ENCODE data around the gene HECTD4. TPM values are rescaled to one million over a fixed set of nuclear protein-coding genes. Genes with fewer than 3 reads are reported as not detected.

The HECTD4 gene
- total RNA-seq, 1 donor = 29.0 TPM

GRCh38 chr12:112370199-112370598, 12.0 kb downstream of the HECTD4 start:
- no peak overlapping the region for H3K27ac ChIP-seq (ENCODE audit: low read depth, low read length)
- DNase-seq (ENCODE audit: insufficient read length, low spot score, missing footprints) = no peak

GRCh38 chr12:112368856-112369255, 13.4 kb downstream of the HECTD4 start:
- no peaks in the 10 kb centered on the region for H3K9me3 ChIP-seq (ENCODE audit: low read depth, low read length)
- no peaks in the 10 kb centered on the region for H3K27me3 ChIP-seq (ENCODE audit: insufficient read depth, low read length)
- no peak overlapping the region for H3K27ac ChIP-seq (ENCODE audit: low read depth, low read length)
- H3K36me3 ChIP-seq (ENCODE audit: insufficient read depth, low read length) = no peaks in the 10 kb centered on the region
- no peak overlapping the region for H2AFZ ChIP-seq (ENCODE audit: low read length)
- H3K4me1 ChIP-seq (ENCODE audit: insufficient read depth, low read length) = no peaks in the 10 kb centered on the region
- peaks cover 75% of the 10 kb centered on the region for H3K79me2 ChIP-seq (ENCODE audit: insufficient read depth, low read length)
- H3K4me2 ChIP-seq (ENCODE audit: insufficient read depth, low read length) = no peak overlapping the region
- peaks cover 26% of the 10 kb centered on the region for H4K20me1 ChIP-seq (ENCODE audit: insufficient read depth, low read length)
- TF ChIP-seq CTCF (IDR thresholded peaks at IDR 0.05; ENCODE audit: extremely low read depth, low read depth, low read length) = no peak
- H3K4me3 ChIP-seq (ENCODE audit: insufficient read depth, low read length) = no peak overlapping the region
- DNase-seq (ENCODE audit: insufficient read length, low spot score, missing footprints) = no peak

More at GRCh38 chr12:112370199-112370598, 12.0 kb downstream of the HECTD4 start:
- Histone ChIP-seq H3K4me1 (ENCODE audit: insufficient read depth, low read length) (no peaks in the 10 kb centered on the region), H3K79me2 (ENCODE audit: insufficient read depth, low read length) (peaks cover 84% of the 10 kb centered on the region), H2AFZ (ENCODE audit: low read length) (no peak overlapping the region), H3K27me3 (ENCODE audit: insufficient read depth, low read length) (no peaks in the 10 kb centered on the region), H3K9me3 (ENCODE audit: low read depth, low read length) (no peaks in the 10 kb centered on the region), H3K4me2 (ENCODE audit: insufficient read depth, low read length) (no peak overlapping the region), H3K4me3 (ENCODE audit: insufficient read depth, low read length) (no peak overlapping the region), H4K20me1 (ENCODE audit: insufficient read depth, low read length) (peaks cover 32% of the 10 kb centered on the region), H3K36me3 (ENCODE audit: insufficient read depth, low read length) (no peaks in the 10 kb centered on the region)
- no peak for TF ChIP-seq CTCF (IDR thresholded peaks at IDR 0.05; ENCODE audit: extremely low read depth, low read depth, low read length)

GRCh38 chr12:112367965-112368364, 14.3 kb downstream of the HECTD4 start:
- Histone ChIP-seq H3K9me3 (ENCODE audit: low read depth, low read length) (no peaks in the 10 kb centered on the region), H3K4me2 (ENCODE audit: insufficient read depth, low read length) (no peak overlapping the region), H4K20me1 (ENCODE audit: insufficient read depth, low read length) (peaks cover 20% of the 10 kb centered on the region), H3K36me3 (ENCODE audit: insufficient read depth, low read length) (no peaks in the 10 kb centered on the region), H3K4me1 (ENCODE audit: insufficient read depth, low read length) (no peaks in the 10 kb centered on the region), H3K79me2 (ENCODE audit: insufficient read depth, low read length) (peaks cover 73% of the 10 kb centered on the region), H2AFZ (ENCODE audit: low read length) (no peak overlapping the region), H3K27me3 (ENCODE audit: insufficient read depth, low read length) (no peaks in the 10 kb centered on the region), H3K4me3 (ENCODE audit: insufficient read depth, low read length) (no peak overlapping the region), H3K27ac (ENCODE audit: low read depth, low read length) (no peak overlapping the region)
- DNase-seq (ENCODE audit: insufficient read length, low spot score, missing footprints) = no peak
- no peak for TF ChIP-seq CTCF (IDR thresholded peaks at IDR 0.05; ENCODE audit: extremely low read depth, low read depth, low read length)

- DNase-seq (ENCODE audit: insufficient read length, low spot score, missing footprints) = no peak
- H3K27ac ChIP-seq (ENCODE audit: low read depth, low read length) = no peak overlapping the region
- H3K9me3 ChIP-seq (ENCODE audit: low read depth, low read length) = no peaks in the 10 kb centered on the region
- H3K4me1 ChIP-seq (ENCODE audit: insufficient read depth, low read length) = no peaks in the 10 kb centered on the region
- H3K36me3 ChIP-seq (ENCODE audit: insufficient read depth, low read length) = no peaks in the 10 kb centered on the region
- no peak overlapping the region for H3K4me3 ChIP-seq (ENCODE audit: insufficient read depth, low read length)
- H3K27me3 ChIP-seq (ENCODE audit: insufficient read depth, low read length) = no peaks in the 10 kb centered on the region
- TF ChIP-seq CTCF (IDR thresholded peaks at IDR 0.05; ENCODE audit: extremely low read depth, low read depth, low read length) = no peak
- H3K4me2 ChIP-seq (ENCODE audit: insufficient read depth, low read length) = no peak overlapping the region
- H4K20me1 ChIP-seq (ENCODE audit: insufficient read depth, low read length) = peaks cover 19% of the 10 kb centered on the region
- peaks cover 61% of the 10 kb centered on the region for H3K79me2 ChIP-seq (ENCODE audit: insufficient read depth, low read length)
- no peak overlapping the region for H2AFZ ChIP-seq (ENCODE audit: low read length)
These were observed 19.9 kb downstream of the HECTD4 start for GRCh38 chr12:112362310-112362709.
